ENCODE data around the gene MPP3.

- TF ChIP-seq MXI1 (IDR thresholded peaks at IDR 0.05; ENCODE audit: borderline replicate concordance, low read depth, low read length) (no peak), CTCF (conservative IDR thresholded peaks at IDR 0.05; ENCODE audit: low read depth, low read length) (no peak), POLR2A (IDR thresholded peaks at IDR 0.05; ENCODE audit: low read depth, low read length) (no peak), CEBPB (IDR thresholded peaks at IDR 0.05; ENCODE audit: low read depth, low read length) (no peak), USF2 (IDR thresholded peaks at IDR 0.05; ENCODE audit: low read depth, low read length) (no peak), RCOR1 (IDR thresholded peaks at IDR 0.05; ENCODE audit: insufficient replicate concordance, low read length) (no peak), SMC3 (IDR thresholded peaks at IDR 0.05; ENCODE audit: low read depth, low read length) (no peak), NFE2L2 (IDR thresholded peaks at IDR 0.05; ENCODE audit: low read depth, low read length) (no peak), BHLHE40 (IDR thresholded peaks at IDR 0.05; ENCODE audit: low read depth, low read length) (no peak), MAFK (IDR thresholded peaks at IDR 0.05; ENCODE audit: low read depth, low read length) (no peak), RAD21 (IDR thresholded peaks at IDR 0.05; ENCODE audit: low read length) (no peak), RFX5 (IDR thresholded peaks at IDR 0.05; ENCODE audit: low read depth, low read length) (no peak), MAZ (IDR thresholded peaks at IDR 0.05; ENCODE audit: borderline replicate concordance, low read depth, low read length) (no peak), CHD1 (IDR thresholded peaks at IDR 0.05; ENCODE audit: low read depth, low read length) (no peak)
Measured at GRCh38 chr17:43756201-43756600, 76.7 kb downstream of the MPP3 start.
